ENCODE measurements around the gene AK1. TPM values are rescaled to one million over a fixed set of nuclear protein-coding genes. Genes with fewer than 3 reads are reported as not detected.

The AK1 gene
- total and polyA plus RNA-seq, 4 donors, result 63.8 to 386 (median 113) TPM

- ATAC-seq (ENCODE audit: insufficient read depth, low FRiP score) (peak; percentile 8), DNase-seq (no peak)
Observed at GRCh38 chr9:127876026-127876763, 1.3 kb downstream of the AK1 start.

GRCh38 chr9:127875306-127875966 is 2.0 kb downstream of the AK1 start:
- 70 to 81% methylated on average over 10 of the region's 10 CpGs for WGBS, 2 donors
- ATAC-seq (ENCODE audit: insufficient read depth, low FRiP score) (no peak), DNase-seq (no peak)
- Histone ChIP-seq H3K4me1 (ENCODE audit: control insufficient read depth in 5 of 5, insufficient read depth in 5 of 5, low read length in 5 of 5) (peaks cover 0 to 44% (median 20%) of the 10 kb centered on the region in 5 donors), H3K27ac (ENCODE audit: low read depth in 1 of 2, low read length in 1 of 2) (peak overlapping the region; percentile 38 to 64), H3K4me3 (no peak overlapping the region), H3K36me3 (ENCODE audit: control insufficient read depth in 4 of 4, insufficient read depth in 4 of 4, low read length in 4 of 4) (peaks cover 0 to 20% (median 6%) of the 10 kb centered on the region in 4 donors), H3K9ac (ENCODE audit: insufficient read depth in 1 of 2, low read length in 2 of 2) (no peak overlapping the region), H3K27me3 (ENCODE audit: control insufficient read depth in 3 of 3, insufficient read depth in 3 of 3, low read length in 2 of 3) (no peaks in the 10 kb centered on the region), H3K9me3 (ENCODE audit: control insufficient read depth in 4 of 4, insufficient read depth in 3 of 4, low read length in 3 of 4) (no peaks in the 10 kb centered on the region)
- TF ChIP-seq CTCF (IDR thresholded peaks at IDR 0.05; ENCODE audit: control extremely low read depth, extremely low read depth), result no peak

More at GRCh38 chr9:127876026-127876763, 1.3 kb downstream of the AK1 start:
- Histone ChIP-seq H3K9me3 (ENCODE audit: control insufficient read depth in 4 of 4, insufficient read depth in 3 of 4, low read length in 3 of 4) (no peaks in the 10 kb centered on the region), H3K27me3 (ENCODE audit: control insufficient read depth in 3 of 3, insufficient read depth in 3 of 3, low read length in 2 of 3) (no peaks in the 10 kb centered on the region), H3K4me1 (ENCODE audit: control insufficient read depth in 5 of 5, insufficient read depth in 5 of 5, low read length in 5 of 5) (peaks cover 0 to 44% (median 20%) of the 10 kb centered on the region in 5 donors), H3K4me3 (no peak overlapping the region), H3K27ac (ENCODE audit: low read depth in 1 of 2, low read length in 1 of 2) (peak overlapping the region; percentile 86 to 92), H3K9ac (ENCODE audit: insufficient read depth in 1 of 2, low read length in 2 of 2) (peak overlapping the region in 1 of 2 donors; percentile 47), H3K36me3 (ENCODE audit: control insufficient read depth in 4 of 4, insufficient read depth in 4 of 4, low read length in 4 of 4) (peaks cover 0 to 15% (median 4%) of the 10 kb centered on the region in 4 donors)
- WGBS, 2 donors, result 67 to 84% methylated on average over 14 of the region's 14 CpGs
- no peak for TF ChIP-seq CTCF (IDR thresholded peaks at IDR 0.05; ENCODE audit: control extremely low read depth, extremely low read depth)

GRCh38 chr9:127874301-127875221 is 2.9 kb downstream of the AK1 start:
- no peak for TF ChIP-seq CTCF (IDR thresholded peaks at IDR 0.05; ENCODE audit: control extremely low read depth, extremely low read depth)
- Histone ChIP-seq H3K9ac (ENCODE audit: insufficient read depth in 1 of 2, low read length in 2 of 2) (no peak overlapping the region), H3K27ac (ENCODE audit: low read depth in 1 of 2, low read length in 1 of 2) (peak overlapping the region; percentile 38 to 64), H3K36me3 (ENCODE audit: control insufficient read depth in 4 of 4, insufficient read depth in 4 of 4, low read length in 4 of 4) (peaks cover 0 to 20% (median 7%) of the 10 kb centered on the region in 4 donors), H3K4me3 (no peak overlapping the region), H3K9me3 (ENCODE audit: control insufficient read depth in 4 of 4, insufficient read depth in 3 of 4, low read length in 3 of 4) (no peaks in the 10 kb centered on the region), H3K27me3 (ENCODE audit: control insufficient read depth in 3 of 3, insufficient read depth in 3 of 3, low read length in 2 of 3) (no peaks in the 10 kb centered on the region), H3K4me1 (ENCODE audit: control insufficient read depth in 5 of 5, insufficient read depth in 5 of 5, low read length in 5 of 5) (peaks cover 0 to 44% (median 20%) of the 10 kb centered on the region in 5 donors)
- no peak for ATAC-seq (ENCODE audit: insufficient read depth, low FRiP score)
- DNase-seq, result no peak
- WGBS, 2 donors, result 68 to 87% methylated on average over 18 to 19 of the region's 19 CpGs

Measured in lung (tissue), 12 donors.